H1 (cell line): Measurements from ENCODE around the gene LCE1F.

Source experiments
- EP300 ChIP-seq, 2 experiments: IDR thresholded peaks; 1 replicate in 1 of 2; 2 replicates in 1 of 2; pipeline ENCODE4 v1.6.1; 2011 to 2012; ENCODE audit warnings: low read depth in 2 of 2, low read length in 2 of 2, mild to moderate bottlenecking in 2 of 2, borderline replicate concordance in 1 of 2, inconsistent platforms in 1 of 2, moderate library complexity in 1 of 2
- YY1 ChIP-seq: IDR thresholded peaks from 2 replicates; pipeline ENCODE4 v1.6.1; 2011; ENCODE audit warnings: low read depth, mild to moderate bottlenecking, low read length

GRCh38 chr1:152757747-152758146 lies 17.2 kb upstream of the LCE1F start, which contains the start of gene KPRP:
- TF ChIP-seq YY1 (no peak), EP300 (IDR thresholded peaks at IDR 0.05; ENCODE audit: borderline replicate concordance in 1 of 2, low read depth in 2 of 2, low read length in 2 of 2) (no peak)
